T-cell (primary cell): ENCODE results near the gene ZDHHC14. TPM values are rescaled to one million over a fixed set of nuclear protein-coding genes. Genes with fewer than 3 reads are reported as not detected.

Experiments
- ATAC-seq, 4 experiments: fragments of 200-7000 bp in 3 of 4; fragments of 150-1000 bp in 1 of 4; cut with Tn5 transposase; replicated peaks in 1 of 4; 1 replicate in 3 of 4; 2 replicates in 1 of 4; pipeline ENCODE4 v1.10.0; 2021; ENCODE audit warnings: moderate library complexity in 3 of 4, mild to moderate bottlenecking in 2 of 4, moderate number of reproducible peaks in 1 of 4
- CTCF ChIA-PET, 2 donors: fragments of 300-600 bp; sonication (Branson Sonifier 250); formaldehyde crosslinking; loops; one replicate each; lab custom pipeline; 2022; ENCODE audit warnings: antibody characterized with exemption in 2 of 2; lab: Charles Lee
- POLR2A ChIA-PET, 2 donors: fragments of 300-600 bp; sonication (Branson Sonifier 250); formaldehyde crosslinking; loops; one replicate each; lab custom pipeline; 2022; ENCODE audit warnings: antibody characterized with exemption in 2 of 2; lab: Charles Lee
- DNase-seq, 35 experiments: peaks; one replicate each; pipeline versions ENCODE4 v3.0.0 to v3.0.0-alpha.2; 2013 to 2023
- H3K27ac ChIP-seq: one replicate; pipeline ENCODE4 v1.5.1; 2013; ENCODE audit warnings: low read length
- H3K27me3 ChIP-seq, 2 experiments: replicated peaks in 1 of 2; 1 replicate in 1 of 2; 2 replicates in 1 of 2; pipeline versions ENCODE4 v1.6.1 to v1.7.0; 2013; ENCODE audit warnings: low read length in 1 of 2, mixed read lengths in 1 of 2; ENCODE audit not compliant: control insufficient read depth in 2 of 2, insufficient read depth in 2 of 2; ENCODE audit errors: extremely low read depth in 1 of 2
- H3K36me3 ChIP-seq, 2 donors: 1 replicate in 1 of 2; 2 replicates in 1 of 2; pipeline versions ENCODE4 v1.6.1 to v1.7.0; 2013; ENCODE audit warnings: low read length in 1 of 2; ENCODE audit not compliant: control insufficient read depth in 2 of 2, insufficient read depth in 1 of 2; ENCODE audit errors: extremely low read depth in 1 of 2
- H3K4me1 ChIP-seq, 2 experiments: 1 replicate in 1 of 2; 2 replicates in 1 of 2; pipeline versions ENCODE4 v1.6.1 to v1.7.0; 2013; ENCODE audit warnings: low read length in 2 of 2, mixed read lengths in 1 of 2; ENCODE audit not compliant: insufficient read depth in 2 of 2, control insufficient read depth in 1 of 2; ENCODE audit errors: extremely low read depth in 1 of 2
- H3K4me3 ChIP-seq, 2 donors: 1 replicate in 1 of 2; 2 replicates in 1 of 2; pipeline versions ENCODE4 v1.5.1 to v1.7.0; 2013; ENCODE audit warnings: mild to moderate bottlenecking in 2 of 2, low read length in 1 of 2, moderate library complexity in 1 of 2; ENCODE audit not compliant: control insufficient read depth in 1 of 2; ENCODE audit errors: extremely low read depth in 1 of 2
- H3K9me3 ChIP-seq: 2 replicates; pipeline ENCODE4 v1.7.0; 2013
- H3K27ac Mint-ChIP-seq, 2 donors: one replicate each; pipeline ENCODE4 v1.8.0; 2020 to 2021; ENCODE audit warnings: mild to moderate bottlenecking in 2 of 2, mixed read lengths in 2 of 2
- H3K27me3 Mint-ChIP-seq, 2 donors: one replicate each; pipeline ENCODE4 v1.8.0; 2021 to 2022; ENCODE audit warnings: mixed read lengths in 2 of 2
- H3K36me3 Mint-ChIP-seq: one replicate; pipeline ENCODE4 v1.8.0; 2021; ENCODE audit warnings: mixed read lengths
- H3K4me1 Mint-ChIP-seq, 3 donors: one replicate each; pipeline ENCODE4 v1.8.0; 2020 to 2022; ENCODE audit warnings: mixed read lengths in 3 of 3, mild to moderate bottlenecking in 1 of 3
- H3K4me3 Mint-ChIP-seq, 3 donors: one replicate each; pipeline ENCODE4 v1.8.0; 2020 to 2022; ENCODE audit warnings: mild to moderate bottlenecking in 3 of 3, mixed read lengths in 3 of 3, moderate library complexity in 3 of 3
- H3K9me3 Mint-ChIP-seq, 3 donors: one replicate each; pipeline ENCODE4 v1.8.0; 2020 to 2022; ENCODE audit warnings: mixed read lengths in 3 of 3
- WGBS: methylation state at CpG from one replicate; pipeline ENCODE4 v1.1.5; 2013; ENCODE audit warnings: missing lambda C conversion rate; ENCODE audit not compliant: insufficient coverage; 5-methylcytosine and 5-hydroxymethylcytosine counted together
- total RNA-seq, 35 experiments: library from RNA in 6 of 35; stranded (reverse) in 6 of 35; fragments of 120-200 nt in 1 of 35; gene quantifications; one replicate each; pipeline versions ENCODE4 v1.2.1 to v1.2.4 and lab custom pipeline; 2013 to 2026

Gene ZDHHC14
- total RNA-seq, 5 donors from 2014 or later (not counting 1 experiment from before 2014, with no cell fraction given) = 2.1 to 3.7 (median 2.6) TPM

- POLR2A ChIA-PET = no interaction called here
- no peak for DNase-seq
- Histone ChIP-seq H3K27ac (no peak overlapping the region), H3K4me3 (no peak overlapping the region), H3K27me3 (peaks cover 0 to 3% of the 10 kb centered on the region in 2 experiments), H3K36me3 (peaks cover 0 to 3% of the 10 kb centered on the region in 2 donors), H3K9me3 (no peaks in the 10 kb centered on the region), H3K4me1 (no peaks in the 10 kb centered on the region)
- no peak overlapping the region for H3K4me3 Mint-ChIP-seq
- H3K27ac Mint-ChIP-seq = no peak overlapping the region
- H3K36me3 Mint-ChIP-seq = peaks cover 4% of the 10 kb centered on the region
- no peak for ATAC-seq
- H3K4me1 Mint-ChIP-seq = peaks cover 0 to 4% (median 0%) of the 10 kb centered on the region in 3 donors
- CTCF ChIA-PET = no interaction called here
- H3K9me3 Mint-ChIP-seq = no peaks in the 10 kb centered on the region
- no peaks in the 10 kb centered on the region for H3K27me3 Mint-ChIP-seq
- WGBS = 94% methylated on average over 2 of the region's 3 CpGs
Observed at GRCh38 chr6:157611406-157611805, 230.4 kb downstream of the ZDHHC14 start.

- Mint-ChIP-seq H3K27me3 (no peaks in the 10 kb centered on the region), H3K36me3 (peaks cover 4% of the 10 kb centered on the region), H3K4me3 (no peak overlapping the region), H3K9me3 (no peaks in the 10 kb centered on the region), H3K27ac (no peak overlapping the region), H3K4me1 (no peaks in the 10 kb centered on the region)
- ATAC-seq (no peak), DNase-seq (no peak)
- WGBS = 68% methylated on average over 6 of the region's 7 CpGs
- Histone ChIP-seq H3K9me3 (no peaks in the 10 kb centered on the region), H3K36me3 (peaks cover 0 to 3% of the 10 kb centered on the region in 2 donors), H3K27ac (no peak overlapping the region), H3K4me3 (no peak overlapping the region), H3K27me3 (peaks cover 0 to 2% of the 10 kb centered on the region in 2 experiments), H3K4me1 (no peaks in the 10 kb centered on the region)
- ChIA-PET POLR2A (interaction anchor here in 1 of 2 donors (0.6 kb wide), 1 partner anchor 31 kb away, joined by 3 read pairs; no protein-coding TSS in a partner anchor), CTCF (interaction anchor here in 1 of 2 donors (0.7 to 1.5 kb wide), 2 partner anchors 298 to 469 kb away, joined by 3 to 4 read pairs; no protein-coding TSS in a partner anchor)
Observed at GRCh38 chr6:157613011-157613522, 232.1 kb downstream of the ZDHHC14 start.

- Histone ChIP-seq H3K27me3 (no peaks in the 10 kb centered on the region), H3K36me3 (no peaks in the 10 kb centered on the region), H3K4me1 (no peaks in the 10 kb centered on the region), H3K4me3 (no peak overlapping the region), H3K9me3 (no peaks in the 10 kb centered on the region), H3K27ac (no peak overlapping the region)
- ChIA-PET CTCF (interaction anchor here (0.6 to 1.5 kb wide), 2 partner anchors 12 to 299 kb away, joined by 3 to 4 read pairs; no protein-coding TSS in a partner anchor), POLR2A (interaction anchor here (0.6 kb wide), 2 partner anchors 166 to 495 kb away, joined by 3 to 4 read pairs; no protein-coding TSS in a partner anchor)
- no peaks in the 10 kb centered on the region for H3K9me3 Mint-ChIP-seq
- ATAC-seq (no peak), DNase-seq (peak in 1 of 35 experiments; percentile 16)
- no peak overlapping the region for H3K4me3 Mint-ChIP-seq
- no CpG with 5 or more reads among the region's 5 CpGs for WGBS
- H3K4me1 Mint-ChIP-seq = no peaks in the 10 kb centered on the region
- H3K27ac Mint-ChIP-seq = no peak overlapping the region
- peaks cover 2% of the 10 kb centered on the region for H3K36me3 Mint-ChIP-seq
- no peaks in the 10 kb centered on the region for H3K27me3 Mint-ChIP-seq
Observed at GRCh38 chr6:157614026-157614568, 233.1 kb downstream of the ZDHHC14 start.

GRCh38 chr6:157615420-157615769 is 234.4 kb downstream of the ZDHHC14 start:
- 70% methylated on average over 2 of the region's 4 CpGs for WGBS
- Histone ChIP-seq H3K27ac (no peak overlapping the region), H3K36me3 (no peaks in the 10 kb centered on the region), H3K27me3 (no peaks in the 10 kb centered on the region), H3K4me3 (no peak overlapping the region), H3K4me1 (no peaks in the 10 kb centered on the region), H3K9me3 (no peaks in the 10 kb centered on the region)
- CTCF ChIA-PET = no interaction called here
- Mint-ChIP-seq H3K4me3 (no peak overlapping the region), H3K9me3 (no peaks in the 10 kb centered on the region), H3K27me3 (no peaks in the 10 kb centered on the region), H3K4me1 (no peaks in the 10 kb centered on the region), H3K27ac (no peak overlapping the region), H3K36me3 (no peaks in the 10 kb centered on the region)
- DNase-seq = no peak
- ATAC-seq = no peak
- POLR2A ChIA-PET = no interaction called here

- ATAC-seq (no peak), DNase-seq (no peak)
- H3K27ac Mint-ChIP-seq = no peak overlapping the region
- POLR2A ChIA-PET = no interaction called here
- no peaks in the 10 kb centered on the region for H3K4me1 Mint-ChIP-seq
- WGBS = 91% methylated on average over 4 of the region's 4 CpGs
- Histone ChIP-seq H3K36me3 (no peaks in the 10 kb centered on the region), H3K4me1 (no peaks in the 10 kb centered on the region), H3K9me3 (no peaks in the 10 kb centered on the region), H3K27ac (no peak overlapping the region), H3K27me3 (no peaks in the 10 kb centered on the region), H3K4me3 (no peak overlapping the region)
- no peaks in the 10 kb centered on the region for H3K27me3 Mint-ChIP-seq
- H3K9me3 Mint-ChIP-seq = no peaks in the 10 kb centered on the region
- CTCF ChIA-PET = no interaction called here
- H3K36me3 Mint-ChIP-seq = no peaks in the 10 kb centered on the region
- no peak overlapping the region for H3K4me3 Mint-ChIP-seq
Observed at GRCh38 chr6:157615951-157616350, 235.0 kb downstream of the ZDHHC14 start.

GRCh38 chr6:157620944-157621343 is 240.0 kb downstream of the ZDHHC14 start:
- H3K27me3 ChIP-seq = no peaks in the 10 kb centered on the region
- H3K36me3 Mint-ChIP-seq = no peaks in the 10 kb centered on the region
- no peaks in the 10 kb centered on the region for H3K4me1 ChIP-seq
- H3K27ac Mint-ChIP-seq = no peak overlapping the region
- no peaks in the 10 kb centered on the region for H3K4me1 Mint-ChIP-seq
- H3K4me3 Mint-ChIP-seq = no peak overlapping the region
- no peaks in the 10 kb centered on the region for H3K36me3 ChIP-seq
- CTCF ChIA-PET = no interaction called here
- POLR2A ChIA-PET = no interaction called here
- H3K27me3 Mint-ChIP-seq = no peaks in the 10 kb centered on the region
- ATAC-seq = no peak
- WGBS = no CpG with 5 or more reads among the region's 3 CpGs
- H3K9me3 Mint-ChIP-seq = peaks cover 0 to 4% (median 2%) of the 10 kb centered on the region in 3 donors
- no peak for DNase-seq
- H3K9me3 ChIP-seq = no peaks in the 10 kb centered on the region
- no peak overlapping the region for H3K4me3 ChIP-seq
- no peak overlapping the region for H3K27ac ChIP-seq
